Measurements from ENCODE around the gene OR14I1. TPM values are rescaled to one million over a fixed set of nuclear protein-coding genes. Genes with fewer than 3 reads are reported as not detected.

OR14I1 gene
- total and polyA plus RNA-seq, 10 donors, result not detected

GRCh38 chr1:248697907-248698306 is 4.7 kb downstream of the OR14I1 start:
- H3K36me3 ChIP-seq, result no peaks in the 10 kb centered on the region
- H3K27ac ChIP-seq, result no peak overlapping the region
- H3K27me3 ChIP-seq (replicated peaks in 1 of 7), result no peaks in the 10 kb centered on the region
- intact Hi-C loops (cut with DNase I; ENCODE audit: low total_unique reads), result no loop called here
- DNase-seq, result no peak
- TF ChIP-seq CTCF (IDR thresholded peaks at IDR 0.05 in 8 of 11, conservative IDR thresholded peaks at IDR 0.05 in 3 of 11) (no peak), POLR2A (IDR thresholded peaks at IDR 0.05) (no peak), POLR2AphosphoS5 (IDR thresholded peaks at IDR 0.05) (no peak)
- WGBS, 5 donors, result 56 to 90% (median 79%) methylated on average over 6 of the region's 6 CpGs
- peaks cover 0 to 13% (median 0%) of the 10 kb centered on the region in 6 donors for H3K4me1 ChIP-seq
- H3K4me3 ChIP-seq, result no peak overlapping the region
- H3K9me3 ChIP-seq, result no peaks in the 10 kb centered on the region

GRCh38 chr1:248696774-248697173 is 5.8 kb downstream of the OR14I1 start:
- no peak for TF ChIP-seq POLR2AphosphoS5 (IDR thresholded peaks at IDR 0.05)
- TF ChIP-seq POLR2A (IDR thresholded peaks at IDR 0.05), result no peak
- no peak for TF ChIP-seq CTCF (IDR thresholded peaks at IDR 0.05 in 8 of 11, conservative IDR thresholded peaks at IDR 0.05 in 3 of 11)
- Histone ChIP-seq H3K4me3 (no peak overlapping the region), H3K36me3 (no peaks in the 10 kb centered on the region), H3K4me1 (peaks cover 0 to 13% (median 0%) of the 10 kb centered on the region in 6 donors), H3K9me3 (peaks cover 0 to 7% (median 1%) of the 10 kb centered on the region in 8 donors), H3K27ac (no peak overlapping the region), H3K27me3 (replicated peaks in 1 of 7) (peaks cover 0 to 5% (median 0%) of the 10 kb centered on the region in 7 donors)
- intact Hi-C loops (cut with DNase I; ENCODE audit: low total_unique reads), result no loop called here
- 56 to 79% (median 65%) methylated on average over 3 of the region's 3 CpGs for WGBS, 5 donors
- no peak for DNase-seq

- Histone ChIP-seq H3K36me3 (no peaks in the 10 kb centered on the region), H3K27ac (no peak overlapping the region), H3K27me3 (replicated peaks in 1 of 7) (peaks cover 0 to 10% (median 0%) of the 10 kb centered on the region in 7 donors), H3K9me3 (peaks cover 0 to 11% (median 3%) of the 10 kb centered on the region in 8 donors), H3K4me1 (peaks cover 0 to 13% (median 0%) of the 10 kb centered on the region in 6 donors), H3K4me3 (no peak overlapping the region)
- WGBS, 5 donors, result 57 to 74% (median 63%) methylated on average over 3 of the region's 3 CpGs
- intact Hi-C loops (cut with DNase I; ENCODE audit: low total_unique reads), result no loop called here
- TF ChIP-seq CTCF (IDR thresholded peaks at IDR 0.05 in 8 of 11, conservative IDR thresholded peaks at IDR 0.05 in 3 of 11), result peak in 2 of 11 experiments; percentile 8 to 16
- TF ChIP-seq POLR2AphosphoS5 (IDR thresholded peaks at IDR 0.05), result no peak
- no peak for TF ChIP-seq POLR2A (IDR thresholded peaks at IDR 0.05)
- DNase-seq, result no peak
Measured at GRCh38 chr1:248696261-248696660, 6.3 kb downstream of the OR14I1 start.

- Histone ChIP-seq H3K4me1 (peaks cover 0 to 13% (median 0%) of the 10 kb centered on the region in 6 donors), H3K9me3 (peaks cover 0 to 14% (median 3%) of the 10 kb centered on the region in 8 donors), H3K27ac (no peak overlapping the region), H3K4me3 (no peak overlapping the region), H3K36me3 (no peaks in the 10 kb centered on the region), H3K27me3 (replicated peaks in 1 of 7) (peaks cover 0 to 10% (median 0%) of the 10 kb centered on the region in 7 donors)
- no peak for DNase-seq
- intact Hi-C loops (cut with DNase I; ENCODE audit: low total_unique reads), result no loop called here
- TF ChIP-seq CTCF (IDR thresholded peaks at IDR 0.05 in 8 of 11, conservative IDR thresholded peaks at IDR 0.05 in 3 of 11) (no peak), POLR2A (IDR thresholded peaks at IDR 0.05) (no peak), POLR2AphosphoS5 (IDR thresholded peaks at IDR 0.05) (no peak)
- 88 to 91% (median 90%) methylated on average over 13 of the region's 13 CpGs for WGBS, 5 donors
Measured at GRCh38 chr1:248695451-248696132, 7.0 kb downstream of the OR14I1 start.
